ENCODE data around the gene PATJ.

The PATJ gene

DNA sequence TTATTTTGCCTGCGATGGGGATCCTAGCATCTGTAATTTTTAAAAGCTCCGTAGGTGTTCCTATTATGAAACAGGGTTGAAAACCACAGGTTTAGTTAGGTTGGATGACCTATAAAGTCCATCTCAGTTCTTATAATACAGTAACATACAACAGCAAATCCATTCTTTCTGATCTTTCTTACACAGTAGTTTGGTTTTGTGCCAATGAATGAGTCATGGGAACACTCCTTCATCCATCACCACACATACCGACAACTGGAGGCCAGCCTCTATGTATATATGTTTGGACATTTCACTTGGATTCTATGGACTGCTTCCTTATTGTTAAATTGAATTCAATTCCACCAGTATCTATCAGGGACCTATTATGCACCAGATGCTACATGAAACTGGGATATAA is 334.0 kb downstream of the PATJ start:
- no peak overlapping the region for H2BK5ac ChIP-seq (ENCODE audit: low read length)
- no peaks in the 10 kb centered on the region for H3K4me1 ChIP-seq (ENCODE audit: control insufficient read depth, low read depth, low read length)
- no peak overlapping the region for H2BK15ac ChIP-seq (replicated peaks; ENCODE audit: low read depth)
- H3K79me1 ChIP-seq (ENCODE audit: low read length): no peaks in the 10 kb centered on the region
- H3K4ac ChIP-seq (ENCODE audit: low read depth, low read length): no peak overlapping the region
- no peak overlapping the region for H3K56ac ChIP-seq (ENCODE audit: low read length)
- no peak for DNase-seq
- H3K23ac ChIP-seq (ENCODE audit: low read length): no peak overlapping the region
- no peaks in the 10 kb centered on the region for H3K79me2 ChIP-seq (ENCODE audit: control insufficient read depth, insufficient read depth, low read length)
- no peak overlapping the region for H3K4me3 ChIP-seq (ENCODE audit: low read length)
- WGBS (ENCODE audit: extremely low coverage, insufficient coverage, low lambda C conversion rate): no CpG with 5 or more reads among the region's 3 CpGs
- no peak overlapping the region for H2BK120ac ChIP-seq (ENCODE audit: low read depth, low read length)
- no peak overlapping the region for H3K4me2 ChIP-seq (ENCODE audit: low read length)
- H2AK5ac ChIP-seq (ENCODE audit: low read length): no peak overlapping the region
- H4K8ac ChIP-seq (ENCODE audit: low read depth, low read length): no peak overlapping the region
- H4K5ac ChIP-seq (ENCODE audit: low read length): no peak overlapping the region
- no peaks in the 10 kb centered on the region for H3K36me3 ChIP-seq (ENCODE audit: control insufficient read depth, insufficient read depth, low read length)
- no peak overlapping the region for H3K18ac ChIP-seq (ENCODE audit: low read length)
- H3K27me3 ChIP-seq (ENCODE audit: insufficient read depth, low read length, poor library complexity): no peaks in the 10 kb centered on the region
- no peak overlapping the region for H3K9ac ChIP-seq (ENCODE audit: low read length)
- no peak overlapping the region for H3K27ac ChIP-seq (ENCODE audit: low read depth, low read length)

DNA sequence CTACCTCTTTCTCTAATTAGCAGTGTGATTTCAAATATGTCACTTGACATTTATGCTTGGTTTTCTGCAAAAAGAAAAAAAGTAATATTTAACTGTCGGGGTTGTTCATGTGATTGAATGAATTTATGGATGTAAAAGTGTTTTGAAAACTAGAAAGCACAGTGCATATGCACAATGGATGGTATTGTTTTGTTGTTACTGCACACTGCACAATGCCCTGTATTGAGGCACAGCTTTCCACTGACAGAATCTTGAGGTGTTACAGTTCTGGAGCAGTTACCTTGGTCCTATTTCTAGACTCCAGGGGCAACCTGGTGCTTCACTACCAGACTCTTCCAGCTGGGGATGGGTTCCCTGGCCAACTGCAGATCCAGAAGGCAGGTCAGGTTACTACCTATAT is 335.5 kb downstream of the PATJ start:
- no peak for DNase-seq
- Histone ChIP-seq H4K8ac (ENCODE audit: low read depth, low read length) (no peak overlapping the region), H3K27ac (ENCODE audit: low read depth, low read length) (no peak overlapping the region), H3K9ac (ENCODE audit: low read length) (no peak overlapping the region), H3K36me3 (ENCODE audit: control insufficient read depth, insufficient read depth, low read length) (no peaks in the 10 kb centered on the region), H3K4me3 (ENCODE audit: low read length) (no peak overlapping the region), H2BK15ac (replicated peaks; ENCODE audit: low read depth) (no peak overlapping the region), H3K79me2 (ENCODE audit: control insufficient read depth, insufficient read depth, low read length) (no peaks in the 10 kb centered on the region), H3K4ac (ENCODE audit: low read depth, low read length) (no peak overlapping the region), H3K18ac (ENCODE audit: low read length) (no peak overlapping the region), H3K4me2 (ENCODE audit: low read length) (no peak overlapping the region), H3K56ac (ENCODE audit: low read length) (no peak overlapping the region), H4K5ac (ENCODE audit: low read length) (no peak overlapping the region), H3K23ac (ENCODE audit: low read length) (no peak overlapping the region), H2BK5ac (ENCODE audit: low read length) (no peak overlapping the region), H3K27me3 (ENCODE audit: insufficient read depth, low read length, poor library complexity) (no peaks in the 10 kb centered on the region), H3K4me1 (ENCODE audit: control insufficient read depth, low read depth, low read length) (no peaks in the 10 kb centered on the region), H2BK120ac (ENCODE audit: low read depth, low read length) (no peak overlapping the region), H3K79me1 (ENCODE audit: low read length) (no peaks in the 10 kb centered on the region), H2AK5ac (ENCODE audit: low read length) (no peak overlapping the region)
- 100% methylated on average over 1 of the region's 1 CpG for WGBS (ENCODE audit: extremely low coverage, insufficient coverage, low lambda C conversion rate)

DNA sequence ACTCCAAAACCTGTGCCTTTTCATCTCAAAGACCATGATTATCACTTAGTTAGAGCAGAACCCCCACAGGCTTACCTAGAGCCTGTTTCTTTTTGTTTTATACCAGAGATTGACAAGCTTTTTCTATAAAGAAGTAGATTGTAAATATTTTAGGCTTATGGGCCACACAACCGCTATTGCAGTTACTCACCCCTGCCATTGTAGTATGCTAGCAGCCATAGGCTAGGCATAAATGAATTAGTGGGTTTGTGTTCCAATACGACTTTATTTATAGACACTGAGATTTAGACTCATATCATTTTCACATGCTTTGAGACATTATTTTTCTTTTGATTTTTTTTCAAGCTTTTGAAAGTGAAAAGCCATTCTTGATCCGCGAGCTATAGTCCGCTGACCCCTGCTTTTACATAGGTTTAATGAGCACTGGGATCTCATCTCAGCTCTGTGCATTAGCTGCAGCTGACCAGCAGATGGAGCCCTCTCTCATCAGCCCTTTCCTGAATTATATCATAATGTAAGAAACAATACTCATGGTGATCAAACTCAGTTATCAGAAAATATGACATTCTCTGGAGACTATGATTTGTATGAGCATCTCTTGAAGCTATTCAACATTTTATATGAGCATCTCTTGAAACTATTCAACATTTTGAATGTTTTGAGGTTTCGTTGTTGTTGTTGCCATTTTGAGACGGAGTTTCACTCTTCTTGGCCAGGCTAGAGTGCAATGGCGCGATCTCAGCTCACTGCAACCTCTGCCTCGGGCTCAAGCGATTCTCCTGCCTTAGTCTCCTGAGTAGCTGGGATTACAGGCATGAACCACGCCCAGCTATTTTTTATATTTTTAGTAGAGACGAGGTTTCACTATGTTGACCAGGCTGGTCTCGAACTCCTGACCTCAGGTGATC is 340.4 kb downstream of the PATJ start:
- Histone ChIP-seq H3K4ac (ENCODE audit: low read depth, low read length) (no peak overlapping the region), H4K5ac (ENCODE audit: low read length) (no peak overlapping the region), H3K27ac (ENCODE audit: low read depth, low read length) (no peak overlapping the region), H3K4me3 (ENCODE audit: low read length) (no peak overlapping the region), H3K27me3 (ENCODE audit: insufficient read depth, low read length, poor library complexity) (no peaks in the 10 kb centered on the region), H3K79me1 (ENCODE audit: low read length) (no peaks in the 10 kb centered on the region), H3K79me2 (ENCODE audit: control insufficient read depth, insufficient read depth, low read length) (no peaks in the 10 kb centered on the region), H3K4me2 (ENCODE audit: low read length) (no peak overlapping the region), H4K8ac (ENCODE audit: low read depth, low read length) (no peak overlapping the region), H2AK5ac (ENCODE audit: low read length) (no peak overlapping the region), H3K18ac (ENCODE audit: low read length) (no peak overlapping the region), H3K4me1 (ENCODE audit: control insufficient read depth, low read depth, low read length) (no peaks in the 10 kb centered on the region), H2BK120ac (ENCODE audit: low read depth, low read length) (no peak overlapping the region), H3K36me3 (ENCODE audit: control insufficient read depth, insufficient read depth, low read length) (no peaks in the 10 kb centered on the region), H3K23ac (ENCODE audit: low read length) (no peak overlapping the region), H2BK5ac (ENCODE audit: low read length) (no peak overlapping the region), H3K56ac (ENCODE audit: low read length) (no peak overlapping the region), H2BK15ac (replicated peaks; ENCODE audit: low read depth) (no peak overlapping the region), H3K9ac (ENCODE audit: low read length) (no peak overlapping the region)
- no CpG with 5 or more reads among the region's 14 CpGs for WGBS (ENCODE audit: extremely low coverage, insufficient coverage, low lambda C conversion rate)
- peak; percentile 70 for DNase-seq

- Histone ChIP-seq H3K23ac (ENCODE audit: low read length) (no peak overlapping the region), H3K56ac (ENCODE audit: low read length) (no peak overlapping the region), H3K27me3 (ENCODE audit: insufficient read depth, low read length, poor library complexity) (no peaks in the 10 kb centered on the region), H3K4ac (ENCODE audit: low read depth, low read length) (no peak overlapping the region), H3K79me1 (ENCODE audit: low read length) (no peaks in the 10 kb centered on the region), H3K9ac (ENCODE audit: low read length) (no peak overlapping the region), H4K8ac (ENCODE audit: low read depth, low read length) (no peak overlapping the region), H2BK5ac (ENCODE audit: low read length) (no peak overlapping the region), H2AK5ac (ENCODE audit: low read length) (no peak overlapping the region), H2BK15ac (replicated peaks; ENCODE audit: low read depth) (no peak overlapping the region), H2BK120ac (ENCODE audit: low read depth, low read length) (no peak overlapping the region), H3K18ac (ENCODE audit: low read length) (no peak overlapping the region), H3K4me3 (ENCODE audit: low read length) (no peak overlapping the region), H3K4me1 (ENCODE audit: control insufficient read depth, low read depth, low read length) (peaks cover 1% of the 10 kb centered on the region), H3K27ac (ENCODE audit: low read depth, low read length) (no peak overlapping the region), H3K36me3 (ENCODE audit: control insufficient read depth, insufficient read depth, low read length) (no peaks in the 10 kb centered on the region), H4K5ac (ENCODE audit: low read length) (no peak overlapping the region), H3K4me2 (ENCODE audit: low read length) (no peak overlapping the region), H3K79me2 (ENCODE audit: control insufficient read depth, insufficient read depth, low read length) (no peaks in the 10 kb centered on the region)
- no peak for DNase-seq
- WGBS (ENCODE audit: extremely low coverage, insufficient coverage, low lambda C conversion rate): no CpG with 5 or more reads among the region's 9 CpGs
Measured at GRCh38 chr1:62084310-62084890, 342.1 kb downstream of the PATJ start.

- no peak overlapping the region for H3K4ac ChIP-seq (ENCODE audit: low read depth, low read length)
- DNase-seq: no peak
- no peaks in the 10 kb centered on the region for H3K79me2 ChIP-seq (ENCODE audit: control insufficient read depth, insufficient read depth, low read length)
- no peak overlapping the region for H2AK5ac ChIP-seq (ENCODE audit: low read length)
- no peak overlapping the region for H4K5ac ChIP-seq (ENCODE audit: low read length)
- H3K79me1 ChIP-seq (ENCODE audit: low read length): no peaks in the 10 kb centered on the region
- no peak overlapping the region for H3K4me2 ChIP-seq (ENCODE audit: low read length)
- H2BK5ac ChIP-seq (ENCODE audit: low read length): no peak overlapping the region
- no peak overlapping the region for H2BK15ac ChIP-seq (replicated peaks; ENCODE audit: low read depth)
- H2BK120ac ChIP-seq (ENCODE audit: low read depth, low read length): no peak overlapping the region
- H3K27ac ChIP-seq (ENCODE audit: low read depth, low read length): peak overlapping the region; percentile 27
- H4K8ac ChIP-seq (ENCODE audit: low read depth, low read length): no peak overlapping the region
- H3K18ac ChIP-seq (ENCODE audit: low read length): no peak overlapping the region
- peaks cover 4% of the 10 kb centered on the region for H3K4me1 ChIP-seq (ENCODE audit: control insufficient read depth, low read depth, low read length)
- H3K56ac ChIP-seq (ENCODE audit: low read length): no peak overlapping the region
- H3K9ac ChIP-seq (ENCODE audit: low read length): no peak overlapping the region
- H3K23ac ChIP-seq (ENCODE audit: low read length): no peak overlapping the region
- no peak overlapping the region for H3K4me3 ChIP-seq (ENCODE audit: low read length)
- H3K27me3 ChIP-seq (ENCODE audit: insufficient read depth, low read length, poor library complexity): no peaks in the 10 kb centered on the region
- no peaks in the 10 kb centered on the region for H3K36me3 ChIP-seq (ENCODE audit: control insufficient read depth, insufficient read depth, low read length)
Measured at GRCh38 chr1:62088439-62088838, 346.2 kb downstream of the PATJ start.
